ENCODE results near the gene CCDC85C.
A peak's percentile ranks its signal among the peaks of the same experiment; 100 is the strongest.

The CCDC85C gene

GRCh38 chr14:99628887-99629618, 25.0 kb upstream of the CCDC85C start:
- Histone ChIP-seq H3K9ac (ENCODE audit: low read length) (no peak overlapping the region), H3K27me3 (replicated peaks; ENCODE audit: control insufficient read depth, insufficient read depth, low read length) (peaks cover 59% of the 10 kb centered on the region), H3K36me3 (ENCODE audit: control insufficient read depth, insufficient read depth, low read length, severe bottlenecking) (no peaks in the 10 kb centered on the region), H3K4me3 (ENCODE audit: low read length) (no peak overlapping the region), H3K9me3 (ENCODE audit: control insufficient read depth, low read length) (no peaks in the 10 kb centered on the region), H3K4me1 (ENCODE audit: control insufficient read depth, insufficient read depth, low read length) (no peaks in the 10 kb centered on the region)
- DNase-seq (ENCODE audit: low read depth): peak; percentile 88

- Histone ChIP-seq H3K9me3 (ENCODE audit: control insufficient read depth, low read length) (no peaks in the 10 kb centered on the region), H3K27me3 (replicated peaks; ENCODE audit: control insufficient read depth, insufficient read depth, low read length) (peaks cover 50% of the 10 kb centered on the region), H3K9ac (ENCODE audit: low read length) (no peak overlapping the region), H3K4me1 (ENCODE audit: control insufficient read depth, insufficient read depth, low read length) (peaks cover 9% of the 10 kb centered on the region), H3K4me3 (ENCODE audit: low read length) (no peak overlapping the region), H3K36me3 (ENCODE audit: control insufficient read depth, insufficient read depth, low read length, severe bottlenecking) (no peaks in the 10 kb centered on the region)
- DNase-seq (ENCODE audit: low read depth): no peak
Measured at GRCh38 chr14:99627510-99628381, 23.7 kb upstream of the CCDC85C start.

- Histone ChIP-seq H3K9ac (ENCODE audit: low read length) (no peak overlapping the region), H3K9me3 (ENCODE audit: control insufficient read depth, low read length) (no peaks in the 10 kb centered on the region), H3K4me1 (ENCODE audit: control insufficient read depth, insufficient read depth, low read length) (peaks cover 10% of the 10 kb centered on the region), H3K27me3 (replicated peaks; ENCODE audit: control insufficient read depth, insufficient read depth, low read length) (peaks cover 43% of the 10 kb centered on the region), H3K4me3 (ENCODE audit: low read length) (no peak overlapping the region), H3K36me3 (ENCODE audit: control insufficient read depth, insufficient read depth, low read length, severe bottlenecking) (no peaks in the 10 kb centered on the region)
- DNase-seq (ENCODE audit: low read depth): no peak
Measured at GRCh38 chr14:99627100-99627499, 23.1 kb upstream of the CCDC85C start.

- no peak overlapping the region for H3K9ac ChIP-seq (ENCODE audit: low read length)
- peaks cover 42% of the 10 kb centered on the region for H3K27me3 ChIP-seq (replicated peaks; ENCODE audit: control insufficient read depth, insufficient read depth, low read length)
- no peak overlapping the region for H3K4me3 ChIP-seq (ENCODE audit: low read length)
- no peaks in the 10 kb centered on the region for H3K36me3 ChIP-seq (ENCODE audit: control insufficient read depth, insufficient read depth, low read length, severe bottlenecking)
- no peaks in the 10 kb centered on the region for H3K9me3 ChIP-seq (ENCODE audit: control insufficient read depth, low read length)
- no peak for DNase-seq (ENCODE audit: low read depth)
- H3K4me1 ChIP-seq (ENCODE audit: control insufficient read depth, insufficient read depth, low read length): peaks cover 10% of the 10 kb centered on the region
Measured at GRCh38 chr14:99626041-99626648, 22.1 kb upstream of the CCDC85C start.

GRCh38 chr14:99625476-99625875, 21.5 kb upstream of the CCDC85C start:
- Histone ChIP-seq H3K27me3 (replicated peaks; ENCODE audit: control insufficient read depth, insufficient read depth, low read length) (peaks cover 49% of the 10 kb centered on the region), H3K9me3 (ENCODE audit: control insufficient read depth, low read length) (no peaks in the 10 kb centered on the region), H3K4me3 (ENCODE audit: low read length) (no peak overlapping the region), H3K36me3 (ENCODE audit: control insufficient read depth, insufficient read depth, low read length, severe bottlenecking) (no peaks in the 10 kb centered on the region), H3K4me1 (ENCODE audit: control insufficient read depth, insufficient read depth, low read length) (peaks cover 10% of the 10 kb centered on the region), H3K9ac (ENCODE audit: low read length) (no peak overlapping the region)
- DNase-seq (ENCODE audit: low read depth): no peak

GRCh38 chr14:99624971-99625370, 21.0 kb upstream of the CCDC85C start:
- no peaks in the 10 kb centered on the region for H3K9me3 ChIP-seq (ENCODE audit: control insufficient read depth, low read length)
- no peak overlapping the region for H3K9ac ChIP-seq (ENCODE audit: low read length)
- H3K4me1 ChIP-seq (ENCODE audit: control insufficient read depth, insufficient read depth, low read length): peaks cover 10% of the 10 kb centered on the region
- no peak for DNase-seq (ENCODE audit: low read depth)
- no peak overlapping the region for H3K4me3 ChIP-seq (ENCODE audit: low read length)
- peaks cover 52% of the 10 kb centered on the region for H3K27me3 ChIP-seq (replicated peaks; ENCODE audit: control insufficient read depth, insufficient read depth, low read length)
- no peaks in the 10 kb centered on the region for H3K36me3 ChIP-seq (ENCODE audit: control insufficient read depth, insufficient read depth, low read length, severe bottlenecking)

GRCh38 chr14:99624024-99624423, 20.0 kb upstream of the CCDC85C start:
- Histone ChIP-seq H3K36me3 (ENCODE audit: control insufficient read depth, insufficient read depth, low read length, severe bottlenecking) (no peaks in the 10 kb centered on the region), H3K27me3 (replicated peaks; ENCODE audit: control insufficient read depth, insufficient read depth, low read length) (peaks cover 52% of the 10 kb centered on the region), H3K9ac (ENCODE audit: low read length) (no peak overlapping the region), H3K9me3 (ENCODE audit: control insufficient read depth, low read length) (no peaks in the 10 kb centered on the region), H3K4me3 (ENCODE audit: low read length) (no peak overlapping the region), H3K4me1 (ENCODE audit: control insufficient read depth, insufficient read depth, low read length) (peaks cover 10% of the 10 kb centered on the region)
- no peak for DNase-seq (ENCODE audit: low read depth)

- Histone ChIP-seq H3K9me3 (ENCODE audit: control insufficient read depth, low read length) (no peaks in the 10 kb centered on the region), H3K36me3 (ENCODE audit: control insufficient read depth, insufficient read depth, low read length, severe bottlenecking) (no peaks in the 10 kb centered on the region), H3K4me3 (ENCODE audit: low read length) (no peak overlapping the region), H3K9ac (ENCODE audit: low read length) (no peak overlapping the region), H3K27me3 (replicated peaks; ENCODE audit: control insufficient read depth, insufficient read depth, low read length) (peaks cover 54% of the 10 kb centered on the region), H3K4me1 (ENCODE audit: control insufficient read depth, insufficient read depth, low read length) (peaks cover 10% of the 10 kb centered on the region)
- no peak for DNase-seq (ENCODE audit: low read depth)
Measured at GRCh38 chr14:99621948-99622347, 17.9 kb upstream of the CCDC85C start.

GRCh38 chr14:99619835-99620834, 16.1 kb upstream of the CCDC85C start:
- Histone ChIP-seq H3K27me3 (replicated peaks; ENCODE audit: control insufficient read depth, insufficient read depth, low read length) (peaks cover 37% of the 10 kb centered on the region), H3K9ac (ENCODE audit: low read length) (no peak overlapping the region), H3K36me3 (ENCODE audit: control insufficient read depth, insufficient read depth, low read length, severe bottlenecking) (no peaks in the 10 kb centered on the region), H3K9me3 (ENCODE audit: control insufficient read depth, low read length) (no peaks in the 10 kb centered on the region), H3K4me1 (ENCODE audit: control insufficient read depth, insufficient read depth, low read length) (peaks cover 16% of the 10 kb centered on the region), H3K4me3 (ENCODE audit: low read length) (no peak overlapping the region)
- DNase-seq (ENCODE audit: low read depth): peak; percentile 13

GRCh38 chr14:99616832-99617800, 13.1 kb upstream of the CCDC85C start:
- Histone ChIP-seq H3K9me3 (ENCODE audit: control insufficient read depth, low read length) (no peaks in the 10 kb centered on the region), H3K36me3 (ENCODE audit: control insufficient read depth, insufficient read depth, low read length, severe bottlenecking) (no peaks in the 10 kb centered on the region), H3K4me3 (ENCODE audit: low read length) (no peak overlapping the region), H3K4me1 (ENCODE audit: control insufficient read depth, insufficient read depth, low read length) (peaks cover 9% of the 10 kb centered on the region), H3K27me3 (replicated peaks; ENCODE audit: control insufficient read depth, insufficient read depth, low read length) (peaks cover 25% of the 10 kb centered on the region), H3K9ac (ENCODE audit: low read length) (no peak overlapping the region)
- DNase-seq (ENCODE audit: low read depth): no peak

All from adipocyte (in vitro differentiated cells).